Hair follicle dermal papilla cell (primary cell): ENCODE measurements around the gene ACE2. TPM values are rescaled to one million over a fixed set of nuclear protein-coding genes. Genes with fewer than 3 reads are reported as not detected.

ENCODE experiments used
- total RNA-seq: library from RNA; depleted of rRNA; stranded (reverse); fragments of >200 nt; gene quantifications from 2 replicates; pipeline ENCODE4 v1.2.3, GENCODE V29; 2012

Gene ACE2
- total RNA-seq, result not detected in 2 replicates

GRCh38 chrX:15600745-15601144, at the start of gene ACE2:
Gene ACE2 (minus strand): TSS chrX:15600960. CDS start chrX:15600911, 49 bp downstream.

Other genes with a start within 250 kb of the ACE2 start
- gene VEGFD, start 216.5 kb downstream of the ACE2 start, total RNA-seq, result 0.32 and 0.97 TPM in 2 replicates
- 6.5 and 8.4 TPM in 2 replicates for gene PIR, start 107.6 kb downstream of the ACE2 start, total RNA-seq
- not detected in 2 replicates for gene BMX, start 100.2 kb downstream of the ACE2 start, total RNA-seq
- 0.24 TPM in 1 of 2 replicates, not detected in the other for gene CLTRN, start 63.8 kb upstream of the ACE2 start, total RNA-seq
- gene CA5B, start 137.3 kb upstream of the ACE2 start, total RNA-seq, result 36.6 and 47.4 TPM in 2 replicates
- gene ZRSR2, start 189.5 kb upstream of the ACE2 start, total RNA-seq, result 2.6 and 4.2 TPM in 2 replicates